CD14-positive monocyte (primary cell): ENCODE data around the gene UBA6. TPM values are rescaled to one million over a fixed set of nuclear protein-coding genes. Genes with fewer than 3 reads are reported as not detected.

Experiments used
- DNase-seq, 3 donors: peaks; one replicate each; pipeline ENCODE4 v3.0.0-alpha.2; 2011 to 2022
- H2AFZ ChIP-seq: 2 replicates; pipeline ENCODE4 v1.6.0; 2012; ENCODE audit warnings: mild to moderate bottlenecking, low read depth, low read length, inconsistent platforms; ENCODE audit not compliant: insufficient read depth, poor library complexity, severe bottlenecking
- H3K27ac ChIP-seq, 2 donors: 1 replicate in 1 of 2; 2 replicates in 1 of 2; pipeline ENCODE4 v1.5.1; 2012 to 2013; ENCODE audit warnings: low read length in 2 of 2, control low read depth in 1 of 2, inconsistent platforms in 1 of 2, low read depth in 1 of 2, mild to moderate bottlenecking in 1 of 2
- H3K27me3 ChIP-seq, 2 donors: one replicate each; pipeline versions ENCODE4 v1.6.0 to v1.6.1; 2011 to 2013; ENCODE audit warnings: low read length in 2 of 2; ENCODE audit not compliant: control insufficient read depth in 2 of 2, insufficient read depth in 2 of 2
- H3K36me3 ChIP-seq, 2 donors: replicated peaks in 1 of 2; 1 replicate in 1 of 2; 2 replicates in 1 of 2; pipeline versions ENCODE4 v1.5.1 to v1.6.1; 2012 to 2013; ENCODE audit warnings: low read length in 2 of 2, control low read depth in 1 of 2, inconsistent platforms in 1 of 2, mild to moderate bottlenecking in 1 of 2; ENCODE audit not compliant: insufficient read depth in 2 of 2, control insufficient read depth in 1 of 2
- H3K4me1 ChIP-seq, 2 donors: 1 replicate in 1 of 2; 2 replicates in 1 of 2; pipeline versions ENCODE4 v1.5.1 to v1.6.1; 2012 to 2013; ENCODE audit warnings: low read length in 2 of 2, control low read depth in 1 of 2, inconsistent platforms in 1 of 2, mild to moderate bottlenecking in 1 of 2, moderate library complexity in 1 of 2; ENCODE audit not compliant: insufficient read depth in 2 of 2, control insufficient read depth in 1 of 2
- H3K4me2 ChIP-seq: replicated peaks from 2 replicates; pipeline ENCODE3; 2012; ENCODE audit warnings: low read length, moderate library complexity, mild to moderate bottlenecking; ENCODE audit not compliant: poor library complexity, severe bottlenecking; ENCODE audit errors: extremely low read depth
- H3K4me3 ChIP-seq, 3 experiments: fragments of 200-600 bp in 1 of 3; sonication (generic) in 1 of 3; replicated peaks in 1 of 3; 1 replicate in 2 of 3; 2 replicates in 1 of 3; pipeline ENCODE4 v1.5.1; 2011 to 2013; ENCODE audit warnings: low read length in 3 of 3, mild to moderate bottlenecking in 3 of 3, control low read depth in 2 of 3, low read depth in 2 of 3, inconsistent platforms in 1 of 3, moderate library complexity in 1 of 3
- H3K79me2 ChIP-seq: 2 replicates; pipeline ENCODE4 v1.6.0; 2012; ENCODE audit warnings: mild to moderate bottlenecking, control low read depth, inconsistent platforms, low read length, moderate library complexity; ENCODE audit not compliant: insufficient read depth
- H3K9ac ChIP-seq: 2 replicates; pipeline ENCODE4 v1.6.0; 2017; ENCODE audit warnings: low read length, mild to moderate bottlenecking; ENCODE audit not compliant: insufficient read depth, poor library complexity, severe bottlenecking
- H3K9me3 ChIP-seq, 2 donors: replicated peaks in 1 of 2; 1 replicate in 1 of 2; 2 replicates in 1 of 2; pipeline versions ENCODE4 v1.5.1 to v1.6.1; 2012 to 2013; ENCODE audit warnings: low read length in 2 of 2, control low read depth in 1 of 2; ENCODE audit not compliant: control insufficient read depth in 1 of 2, insufficient read depth in 1 of 2
- H4K20me1 ChIP-seq: 2 replicates; pipeline ENCODE4 v1.6.0; 2012; ENCODE audit warnings: mild to moderate bottlenecking, low read length, control low read depth, moderate library complexity; ENCODE audit not compliant: insufficient read depth
- H3K27ac Mint-ChIP-seq, 7 donors: one replicate each; pipeline ENCODE4 v1.8.0; 2020; ENCODE audit warnings: mild to moderate bottlenecking in 7 of 7, mixed read lengths in 7 of 7, moderate library complexity in 6 of 7, inconsistent platforms in 2 of 7
- H3K27me3 Mint-ChIP-seq, 3 donors: one replicate each; pipeline ENCODE4 v1.8.0; 2021 to 2022; ENCODE audit warnings: low read depth in 3 of 3, mild to moderate bottlenecking in 3 of 3, mixed read lengths in 3 of 3, moderate library complexity in 3 of 3, inconsistent platforms in 1 of 3
- H3K36me3 Mint-ChIP-seq, 2 donors: one replicate each; pipeline ENCODE4 v1.8.0; 2020; ENCODE audit warnings: mixed read lengths in 2 of 2, inconsistent platforms in 1 of 2, mild to moderate bottlenecking in 1 of 2
- H3K4me1 Mint-ChIP-seq: one replicate; pipeline ENCODE4 v1.8.0; 2020; ENCODE audit warnings: mild to moderate bottlenecking, mixed read lengths
- H3K4me3 Mint-ChIP-seq, 2 donors: one replicate each; pipeline ENCODE4 v1.8.0; 2020; ENCODE audit warnings: mild to moderate bottlenecking in 2 of 2, mixed read lengths in 2 of 2, moderate library complexity in 1 of 2
- H3K9me3 Mint-ChIP-seq, 7 donors: one replicate each; pipeline ENCODE4 v1.8.0; 2020 to 2022; ENCODE audit warnings: mixed read lengths in 7 of 7, mild to moderate bottlenecking in 6 of 7, moderate library complexity in 6 of 7, inconsistent platforms in 2 of 7
- CTCF ChIP-seq: fragments of 200-600 bp; IDR thresholded peaks from one replicate; pipeline ENCODE4 v1.8.0; 2022; ENCODE audit warnings: antibody characterized with exemption, mild to moderate bottlenecking
- WGBS: methylation state at CpG from one replicate; pipeline ENCODE4 v1.1.5; 2013; ENCODE audit warnings: missing lambda C conversion rate; ENCODE audit not compliant: insufficient coverage; 5-methylcytosine and 5-hydroxymethylcytosine counted together
- intact Hi-C, 2 donors: fragments of 100-400 bp; cut with micrococcal nuclease; formaldehyde crosslinking; loops; one replicate each; pipeline versions ENCODE4 v1.15.0 to v1.15.1; 2023
- polyA plus RNA-seq, 3 donors: library from polyadenylated mRNA; depleted of rRNA in 1 of 3; unstranded in 2 of 3; stranded (reverse) in 1 of 3; fragments of 300-500 nt in 2 of 3; fragments of >200 nt in 1 of 3; fragmentation: Illumina TruSeq in 2 of 3; gene quantifications; 1 replicate in 2 of 3; 2 replicates in 1 of 3; pipeline ENCODE4 v1.2.3, GENCODE V29; 2012 to 2021

The UBA6 gene
- polyA plus RNA-seq, 3 donors: 8.4 to 22.0 (median 21.0) TPM

DNA sequence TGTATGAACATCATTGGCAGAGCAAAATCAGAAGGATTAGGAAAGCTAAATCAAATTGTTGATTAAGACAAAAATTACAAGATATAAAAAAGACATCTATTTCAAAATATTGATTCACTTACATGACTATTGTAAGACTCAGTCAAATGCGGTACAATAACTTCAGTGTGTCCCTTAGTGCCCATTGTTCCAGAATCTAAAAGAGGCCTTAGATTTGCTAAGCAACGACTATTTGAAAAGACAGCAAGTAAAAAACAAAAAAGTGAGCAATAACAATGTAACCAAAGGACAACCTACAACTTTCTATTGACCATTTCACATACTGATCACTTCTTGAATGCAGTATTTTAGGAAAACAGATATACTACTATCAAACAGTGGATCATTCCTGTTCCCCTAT, 65.6 kb downstream of the UBA6 start:
- H2AFZ ChIP-seq: no peak overlapping the region
- Mint-ChIP-seq H3K4me1 (peaks cover 21% of the 10 kb centered on the region), H3K27me3 (peaks cover 0 to 2% (median 0%) of the 10 kb centered on the region in 3 donors), H3K36me3 (peaks cover 72 to 74% of the 10 kb centered on the region in 2 donors), H3K4me3 (no peak overlapping the region), H3K27ac (no peak overlapping the region), H3K9me3 (peaks cover 0 to 4% (median 0%) of the 10 kb centered on the region in 7 donors)
- H3K4me3 ChIP-seq: no peak overlapping the region
- peaks cover 9 to 11% of the 10 kb centered on the region in 2 donors for H3K4me1 ChIP-seq
- no CpG with 5 or more reads among the region's 2 CpGs for WGBS
- intact Hi-C loops: no loop called here
- no peak overlapping the region for H3K27ac ChIP-seq
- TF ChIP-seq CTCF: no peak
- DNase-seq: no peak
- no peak overlapping the region for H3K9ac ChIP-seq
- H3K9me3 ChIP-seq: no peaks in the 10 kb centered on the region
- H3K36me3 ChIP-seq: peaks cover 31 to 77% of the 10 kb centered on the region in 2 donors
- no peaks in the 10 kb centered on the region for H3K79me2 ChIP-seq
- no peaks in the 10 kb centered on the region for H3K27me3 ChIP-seq
- no peaks in the 10 kb centered on the region for H4K20me1 ChIP-seq
- no peak overlapping the region for H3K4me2 ChIP-seq

DNA sequence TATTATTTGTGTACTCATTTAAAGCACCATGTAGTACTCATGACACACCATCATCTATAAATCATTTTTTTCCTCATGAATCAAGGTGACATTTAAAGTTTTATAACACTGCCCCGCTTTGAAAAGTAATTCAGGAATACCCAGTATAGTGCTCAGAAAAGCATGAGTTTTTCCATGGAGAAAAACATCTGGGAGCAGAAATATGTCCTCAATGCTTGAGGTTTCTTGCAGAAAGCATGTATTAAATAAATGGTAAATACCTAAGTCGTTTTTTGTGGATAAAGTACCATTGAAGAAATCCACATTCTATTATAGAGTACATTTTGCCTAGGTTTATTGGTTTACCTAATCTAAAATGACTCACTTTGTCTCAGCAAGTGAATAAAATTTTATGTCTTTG, 66.2 kb downstream of the UBA6 start:
- Histone ChIP-seq H3K4me1 (peaks cover 8 to 10% of the 10 kb centered on the region in 2 donors), H3K4me3 (no peak overlapping the region), H4K20me1 (no peaks in the 10 kb centered on the region), H3K79me2 (no peaks in the 10 kb centered on the region), H2AFZ (no peak overlapping the region), H3K4me2 (no peak overlapping the region), H3K9ac (no peak overlapping the region), H3K27me3 (no peaks in the 10 kb centered on the region), H3K36me3 (peaks cover 37 to 77% of the 10 kb centered on the region in 2 donors), H3K9me3 (no peaks in the 10 kb centered on the region), H3K27ac (no peak overlapping the region)
- Mint-ChIP-seq H3K4me1 (peaks cover 19% of the 10 kb centered on the region), H3K9me3 (peaks cover 0 to 4% (median 0%) of the 10 kb centered on the region in 7 donors), H3K27me3 (peaks cover 0 to 2% (median 0%) of the 10 kb centered on the region in 3 donors), H3K36me3 (peaks cover 72 to 79% of the 10 kb centered on the region in 2 donors), H3K27ac (no peak overlapping the region), H3K4me3 (no peak overlapping the region)
- WGBS: no CpG with 5 or more reads among the region's 2 CpGs
- TF ChIP-seq CTCF: no peak
- intact Hi-C loops: no loop called here
- DNase-seq: no peak
